Measurements from ENCODE around the gene KLHL11.
A peak's percentile ranks its signal among the peaks of the same experiment; 100 is the strongest.
"Not testable (repeated sequence)": the region's sequence is repeated elsewhere in the genome, so short reads cannot be mapped to it uniquely, and the experiment has no call there.

Gene KLHL11

DNA sequence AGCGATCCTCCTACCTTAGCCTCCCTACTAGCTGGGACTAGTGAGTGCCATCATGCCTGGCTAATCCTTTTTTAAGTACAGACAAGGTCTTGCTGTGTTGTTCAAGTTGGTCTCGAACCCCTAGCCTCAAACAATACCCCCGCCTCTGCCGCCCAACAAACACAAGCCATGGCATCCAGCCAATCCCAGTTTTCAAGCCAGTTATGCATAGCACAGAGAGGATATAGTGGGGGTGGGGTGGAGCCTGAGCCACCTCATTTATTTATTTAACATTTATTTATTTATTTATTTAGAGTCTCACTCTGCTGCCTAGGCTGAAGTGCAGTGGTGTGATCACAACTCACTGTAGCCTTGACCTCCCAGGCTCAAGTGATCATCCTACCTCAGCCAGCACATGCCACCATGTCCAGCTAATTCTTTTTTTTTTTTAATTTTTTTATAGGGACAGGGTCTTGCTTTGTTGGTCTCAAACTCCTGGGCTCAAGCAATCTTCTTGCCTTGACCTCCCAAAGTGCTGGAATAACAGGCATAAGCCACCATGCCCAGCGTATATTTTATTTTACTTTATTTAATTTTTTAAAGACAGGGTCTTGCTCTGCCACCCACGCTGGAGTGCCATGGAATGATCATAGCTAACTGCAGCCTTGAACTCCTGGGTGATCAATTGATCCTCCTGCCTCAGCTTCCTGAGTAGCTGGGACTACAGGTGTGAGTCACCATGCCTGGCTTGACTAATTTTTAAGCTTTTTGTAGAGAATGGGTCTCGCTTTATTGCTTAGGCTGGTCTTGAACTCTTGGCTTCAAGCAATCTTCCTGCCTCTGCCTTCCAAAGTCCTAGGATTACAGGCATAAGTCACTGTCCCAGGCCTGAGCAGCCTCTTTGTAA, 26.2 kb upstream of the KLHL11 start:
- DNase-seq = peak in 1 of 10 donors; percentile 7
- intact Hi-C loops (cut with DNase I) = no loop called here

DNA sequence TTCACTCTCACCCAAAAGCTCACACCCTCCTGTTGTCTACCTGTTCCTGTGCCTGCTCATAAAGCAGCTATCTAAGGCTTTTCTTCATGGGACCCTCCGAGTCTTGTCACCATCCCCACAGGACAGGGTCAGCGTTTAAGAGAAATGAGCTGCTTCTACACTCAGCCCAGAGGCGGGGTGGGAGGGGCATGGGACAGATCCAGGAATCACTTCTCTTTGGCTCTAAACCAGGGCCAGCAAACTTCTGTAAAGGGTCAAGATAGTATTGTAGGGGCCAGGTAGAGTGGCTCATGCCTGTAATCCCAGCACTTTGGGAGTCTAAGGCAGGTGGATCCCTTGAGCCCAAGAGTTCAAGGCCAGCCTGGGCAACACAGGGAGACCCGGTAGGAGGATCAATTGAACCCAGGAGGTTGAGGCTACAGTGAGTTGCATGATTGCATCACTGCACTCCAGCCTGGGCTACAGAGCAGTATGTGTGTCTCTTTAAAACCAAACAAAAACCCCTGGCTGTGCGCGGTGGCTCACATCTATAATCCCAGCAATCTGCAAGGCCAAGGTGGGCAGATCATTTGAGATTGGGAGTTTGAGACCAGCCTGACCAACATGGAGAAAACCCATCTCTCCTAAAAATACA, 23.2 kb upstream of the KLHL11 start:
- intact Hi-C loops (cut with DNase I) = loop anchor here (10.0 kb wide), 1 partner anchor 154 kb away; the partner anchor contains the start of gene HAP1
- DNase-seq = peak in 1 of 10 donors; percentile 14

DNA sequence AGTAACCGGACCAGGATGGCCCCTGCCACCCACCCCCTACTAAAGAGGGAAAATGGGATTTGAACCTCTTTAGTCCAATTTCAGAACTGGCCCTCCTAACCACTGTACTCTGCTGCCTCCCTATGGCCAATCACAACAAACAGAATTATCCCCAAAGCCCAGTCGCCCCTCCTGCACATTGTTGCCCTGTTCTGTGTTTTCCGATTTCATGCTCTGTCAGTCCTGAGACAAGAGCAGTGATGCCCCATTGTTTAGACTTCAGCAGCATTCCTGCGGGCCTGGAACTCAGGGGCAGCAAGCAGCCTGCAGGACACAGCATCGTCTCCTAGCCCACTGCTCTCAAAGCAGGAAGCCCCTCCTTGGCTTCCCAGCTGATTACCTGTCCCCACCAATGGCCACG, 20.5 kb upstream of the KLHL11 start:
- intact Hi-C loops (cut with DNase I) = loop anchor here (10.0 kb wide), 1 partner anchor 151 kb away; the partner anchor contains the start of gene HAP1
- peak in 2 of 10 donors; percentile 24 to 55 for DNase-seq

DNA sequence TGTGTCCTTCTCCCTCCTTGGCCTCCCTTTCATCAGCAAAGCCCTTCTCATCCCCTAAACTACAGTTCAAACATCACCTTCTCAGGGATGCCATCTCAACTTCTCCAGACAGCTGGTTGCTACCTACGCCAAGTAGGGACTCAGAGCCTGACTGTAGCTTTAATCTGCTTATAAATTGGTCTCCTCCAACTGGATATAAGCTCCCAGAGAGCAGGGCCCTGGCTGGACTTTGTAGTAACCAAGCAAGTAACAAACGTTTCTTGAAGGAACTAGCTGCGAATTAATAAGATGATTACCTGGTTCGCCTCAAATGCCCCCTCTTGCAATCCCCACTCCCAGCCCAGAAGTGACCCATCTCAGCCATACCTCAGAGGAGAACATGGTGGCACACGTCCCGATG, 17.5 kb upstream of the KLHL11 start:
- intact Hi-C loops (cut with DNase I) = loop anchor here (10.0 kb wide), 1 partner anchor 148 kb away; the partner anchor contains the start of gene HAP1

DNA sequence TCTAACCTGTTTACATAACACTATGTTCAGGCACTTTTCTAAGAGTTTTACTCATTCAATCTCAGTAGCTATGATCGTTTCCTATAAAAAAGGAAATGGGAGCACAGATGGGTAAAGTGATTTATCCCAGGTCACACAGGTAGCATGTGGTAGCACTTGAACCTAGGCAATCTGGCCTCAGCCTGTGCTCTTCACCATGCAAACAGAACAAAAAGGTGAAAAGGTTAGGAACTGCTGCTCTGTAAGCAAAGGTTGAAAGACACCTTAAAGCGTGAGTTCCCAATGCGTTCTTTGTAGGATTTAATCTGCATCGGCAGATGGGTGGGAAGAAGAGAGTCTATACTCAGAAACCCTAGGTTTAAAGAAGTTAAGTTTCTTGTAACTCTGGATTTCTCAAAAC, 14.9 kb upstream of the KLHL11 start:
- DNase-seq = no peak
- intact Hi-C loops (cut with DNase I) = loop anchor here (10.0 kb wide), 1 partner anchor 145 kb away; the partner anchor contains the start of gene HAP1

More for the DNA sequence above, 17.5 kb upstream of the KLHL11 start:
- DNase-seq = peak in 2 of 10 donors; percentile 2 to 9

DNA sequence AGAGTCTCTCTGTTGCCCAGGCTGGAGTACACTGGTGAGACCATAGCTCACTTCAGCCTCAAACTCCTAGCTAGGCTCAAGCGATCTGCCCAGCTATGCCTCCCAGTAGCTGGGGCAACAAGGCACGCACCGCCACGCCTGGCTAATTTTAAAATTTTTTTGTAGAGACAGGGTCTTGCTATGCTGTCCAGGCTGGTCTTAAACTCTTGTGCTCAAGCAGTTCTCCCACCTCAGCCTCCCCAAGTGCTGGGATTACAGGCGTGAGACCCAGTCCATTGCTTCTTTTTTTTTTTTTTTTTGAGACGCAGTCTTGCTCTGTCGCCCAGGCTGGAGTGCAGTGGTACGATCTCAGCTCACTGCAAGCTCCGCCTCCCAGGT, 9.1 kb upstream of the KLHL11 start:
- intact Hi-C loops (cut with DNase I); DNase-seq: not testable (repeated sequence)

DNA sequence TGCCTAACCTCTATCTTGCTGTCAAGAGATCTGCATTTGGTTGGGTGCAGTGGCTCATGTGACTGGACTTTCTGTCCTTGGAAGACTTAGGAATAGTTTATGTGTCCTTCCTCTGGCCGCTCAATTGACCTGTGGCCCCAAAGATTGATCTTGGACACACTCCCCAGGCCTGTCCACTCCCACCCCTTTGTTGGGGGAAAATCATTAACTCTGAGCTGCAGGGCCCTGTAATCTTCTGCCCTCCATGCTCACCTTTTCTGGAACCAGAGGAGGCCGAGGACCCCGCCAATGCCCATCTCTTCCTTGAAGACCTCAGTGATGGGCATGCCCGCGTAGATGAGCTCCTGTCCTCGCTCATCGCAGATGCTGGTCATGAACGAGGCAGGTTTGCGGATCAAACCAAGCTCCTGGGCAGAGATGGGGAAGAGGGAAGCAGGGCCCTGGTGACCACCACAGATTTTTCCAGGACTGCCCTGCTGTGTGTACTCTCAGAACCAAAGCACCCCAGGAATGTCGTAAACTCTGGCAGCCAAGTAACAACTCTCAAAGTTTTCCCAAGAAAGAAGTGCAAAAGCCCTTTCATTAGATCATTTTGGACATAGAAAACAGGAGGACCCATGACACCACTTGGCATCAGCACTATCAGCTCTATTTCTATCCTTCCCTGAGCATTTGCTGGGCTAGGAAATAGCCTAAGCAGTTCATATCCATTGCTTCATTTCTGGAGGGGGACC, 8.5 kb upstream of the KLHL11 start:
- no peak for DNase-seq
- intact Hi-C loops (cut with DNase I) = no loop called here

DNA sequence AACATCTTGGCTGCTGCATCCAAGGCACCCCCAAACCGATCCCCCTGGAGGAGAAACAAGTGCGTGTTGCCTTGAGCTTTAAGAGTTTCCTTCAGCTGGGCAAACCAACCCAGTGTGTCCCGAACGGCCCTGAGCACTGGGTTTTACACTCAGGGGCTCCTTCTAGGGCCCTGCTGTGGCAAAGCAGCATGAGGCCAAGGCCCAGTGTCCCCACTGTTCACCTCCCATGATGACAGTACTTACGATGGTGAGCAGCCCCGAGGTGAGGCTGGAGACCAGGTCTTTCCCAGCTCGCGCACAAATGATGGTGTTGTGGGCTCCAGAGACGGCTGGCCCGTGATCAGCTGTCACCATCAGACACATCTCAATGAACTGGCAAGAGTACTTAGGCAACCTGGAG, 6.6 kb upstream of the KLHL11 start:
- intact Hi-C loops (cut with DNase I) = no loop called here
- no peak for DNase-seq

DNA sequence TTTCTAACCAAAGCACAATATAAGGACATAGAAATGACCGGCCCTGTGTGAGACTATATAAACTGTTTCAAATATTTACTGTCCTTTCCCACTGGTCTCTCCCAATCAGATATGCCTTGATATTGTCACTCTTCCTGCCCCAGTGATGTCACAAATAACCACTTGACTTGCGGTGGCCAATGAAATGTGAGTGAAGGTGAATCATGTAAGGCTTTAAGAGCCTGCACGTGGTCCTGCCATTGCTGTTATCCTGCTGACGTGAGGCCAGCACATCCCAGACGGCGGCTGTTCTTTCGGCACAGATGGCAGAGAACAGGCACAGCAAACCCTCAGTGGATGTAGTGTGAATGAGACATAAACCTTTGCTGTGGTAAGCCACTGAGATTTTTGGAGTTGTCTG, 5.4 kb upstream of the KLHL11 start:
- intact Hi-C loops (cut with DNase I) = no loop called here
- DNase-seq = peak in 4 of 10 donors; percentile 13 to 86 (median 30)

DNA sequence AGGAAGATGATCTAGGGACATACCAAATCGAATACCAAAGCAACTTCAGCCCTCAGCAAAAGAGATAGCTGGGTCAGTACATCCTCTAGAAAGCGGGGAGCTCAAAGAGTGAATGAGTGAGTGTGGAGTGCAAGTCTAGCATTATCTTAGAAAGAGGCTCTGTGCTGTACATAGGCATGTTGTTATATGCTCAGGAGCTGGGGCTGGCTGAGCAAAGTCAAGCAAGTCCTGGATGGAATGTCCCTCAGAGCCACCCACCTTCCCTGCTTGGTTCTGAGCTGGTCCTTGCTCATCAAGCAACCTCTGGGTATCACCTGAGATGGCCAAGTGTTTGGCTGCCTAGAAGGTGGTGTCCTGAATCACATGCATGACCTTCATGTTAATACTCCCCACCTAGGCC, 4.9 kb upstream of the KLHL11 start:
- intact Hi-C loops (cut with DNase I) = no loop called here
- DNase-seq = no peak

DNA sequence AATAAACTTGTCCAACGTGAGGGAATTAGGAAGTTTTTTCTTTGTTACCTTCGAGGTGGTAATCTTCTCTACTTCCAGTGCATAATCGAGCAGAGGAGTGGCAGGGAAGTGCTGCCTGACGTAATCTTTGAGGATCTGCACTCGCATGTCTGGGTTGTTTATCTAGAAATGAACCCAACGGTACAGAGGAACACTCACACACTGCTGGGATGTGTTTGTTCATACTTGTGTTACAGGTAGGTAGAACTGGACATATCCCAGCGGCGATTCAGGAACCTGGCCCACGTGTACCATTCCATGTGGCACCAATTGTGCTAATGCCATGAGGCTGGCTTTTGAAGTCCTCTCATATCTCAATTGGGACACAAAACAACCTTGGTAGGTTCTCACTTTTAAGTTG, 4.2 kb upstream of the KLHL11 start:
- intact Hi-C loops (cut with DNase I) = no loop called here
- DNase-seq = no peak

DNA sequence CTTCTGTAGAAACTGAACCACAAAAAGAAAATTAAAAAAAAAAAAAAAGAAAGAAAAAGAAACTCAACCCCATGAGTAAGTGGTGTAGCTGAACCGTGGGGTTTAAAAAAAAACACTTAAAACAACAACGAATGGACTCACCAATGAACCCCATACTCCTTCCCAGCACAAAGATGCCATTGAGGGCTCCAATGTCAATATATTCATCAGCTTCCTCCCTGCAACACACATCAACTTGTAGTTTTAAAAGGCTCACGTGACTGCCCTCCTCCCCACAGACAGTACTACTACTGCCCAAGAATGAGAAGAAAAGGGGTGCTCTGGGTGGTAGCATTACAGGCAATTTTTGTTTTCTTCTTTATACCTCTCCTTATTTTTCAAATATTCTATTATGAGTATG, 3.3 kb upstream of the KLHL11 start:
- no peak for DNase-seq
- intact Hi-C loops (cut with DNase I) = no loop called here

DNA sequence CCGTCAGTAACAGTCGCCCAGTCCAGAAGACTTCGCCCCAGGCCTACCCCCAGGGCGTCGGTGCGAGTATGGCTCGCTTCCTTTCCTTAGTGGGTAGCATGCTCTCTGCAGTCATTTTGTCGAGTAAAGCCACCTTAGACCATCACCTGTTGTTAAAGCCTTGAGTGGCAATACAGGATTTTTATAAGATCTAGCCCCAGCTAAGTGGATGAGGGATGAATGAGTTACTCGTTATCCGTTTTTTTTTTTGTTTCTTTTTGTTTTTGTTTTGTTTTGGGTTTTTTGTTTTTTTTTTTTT, 322 bp upstream of the KLHL11 start:
- intact Hi-C loops (cut with DNase I) = no loop called here
- no peak for DNase-seq

DNA sequence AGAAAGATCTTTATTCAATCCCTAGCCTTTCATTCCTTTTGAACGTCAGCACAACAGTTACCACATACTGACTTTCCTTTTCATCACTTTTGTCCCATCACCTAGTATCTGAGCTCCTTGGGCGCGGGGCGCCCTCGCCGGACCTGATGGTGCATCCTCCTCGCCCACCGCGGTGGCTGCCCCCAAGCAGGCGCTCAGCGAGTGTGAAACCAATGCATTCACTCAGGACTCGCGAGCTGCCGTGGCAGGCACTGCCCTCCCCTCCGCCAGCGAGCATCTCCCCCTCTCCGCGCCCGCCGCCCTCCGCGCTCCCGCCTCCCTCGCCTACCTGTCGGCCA, 756 bp downstream of the KLHL11 start:
- intact Hi-C loops (cut with DNase I) = loop anchor here (5.0 kb wide), 1 partner anchor 53 kb away; the partner anchor contains the start of gene ACLY
- peak in 5 of 10 donors; percentile 39 to 95 (median 92) for DNase-seq

DNA sequence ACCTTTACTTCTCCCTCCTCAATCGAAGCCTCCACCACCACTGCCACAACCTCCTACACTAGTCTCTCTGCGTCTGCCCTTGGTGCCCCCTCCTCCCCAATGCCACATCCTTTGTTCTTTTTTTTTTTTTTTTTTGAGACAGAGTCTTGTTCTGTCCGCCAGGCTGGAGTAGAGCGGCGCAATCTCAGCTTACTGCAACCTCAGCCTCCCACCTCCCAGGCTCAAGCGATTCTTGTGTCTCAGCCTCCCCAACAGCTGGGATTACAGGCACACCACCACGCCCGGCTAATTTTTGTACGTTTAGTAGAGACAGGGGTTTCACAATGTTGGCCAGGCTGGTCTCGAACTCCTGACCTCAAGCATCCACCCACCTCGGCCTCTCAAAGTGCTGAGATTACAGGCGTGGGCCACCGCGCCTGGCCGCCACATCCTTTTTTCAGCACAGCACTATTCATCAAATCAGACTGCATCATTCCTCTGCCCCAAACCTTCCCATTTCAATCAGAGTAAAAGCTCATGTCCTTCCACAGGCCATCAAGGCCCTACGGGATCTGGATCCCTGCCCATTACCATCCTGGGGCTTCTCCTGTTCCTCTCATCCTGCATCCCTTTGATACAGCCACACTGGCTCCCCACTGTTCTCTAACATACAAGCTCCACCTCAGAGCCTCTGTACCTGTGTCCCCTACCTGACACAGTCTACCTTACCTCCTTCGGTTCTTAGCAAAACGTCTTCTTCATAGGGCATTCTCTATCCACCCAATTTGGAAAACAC, 2.0 kb downstream of the KLHL11 start:
- DNase-seq = peak in 1 of 10 donors; percentile 64
- intact Hi-C loops (cut with DNase I) = loop anchor here (5.0 kb wide), 1 partner anchor 54 kb away; the partner anchor contains the start of gene ACLY

DNA sequence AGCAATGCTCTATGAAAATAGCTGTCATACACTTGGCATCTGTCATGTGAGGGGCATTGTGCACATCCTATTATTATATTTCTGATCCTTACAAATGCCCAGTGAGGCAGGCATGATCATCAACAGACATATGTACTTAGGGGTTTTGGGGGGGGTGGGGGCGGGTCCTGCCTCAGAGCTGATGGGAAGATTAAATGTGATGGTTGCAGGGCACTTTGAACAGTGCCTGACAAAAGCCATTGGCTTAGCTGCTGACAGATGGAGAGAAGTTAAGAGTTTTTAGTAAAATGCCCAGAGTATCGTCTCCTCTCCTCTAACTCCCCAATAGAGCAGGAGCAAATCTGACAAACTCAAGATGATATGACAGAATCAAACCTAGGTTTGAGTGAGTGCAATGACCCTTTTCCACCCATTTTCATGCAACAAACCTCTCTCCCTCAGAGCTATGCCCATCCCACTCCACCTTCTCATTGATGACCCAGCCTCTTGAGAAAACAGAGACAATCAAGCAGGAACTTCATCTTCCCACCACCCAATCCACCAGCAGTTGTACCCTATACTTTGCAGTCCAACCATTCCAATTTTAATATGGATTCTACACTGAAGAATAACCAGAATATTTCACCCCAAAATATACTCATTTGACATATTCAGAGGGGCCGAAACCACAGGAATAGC, 4.8 kb downstream of the KLHL11 start:
- DNase-seq = no peak
- intact Hi-C loops (cut with DNase I) = loop anchor here (5.0 kb wide), 1 partner anchor 57 kb away; the partner anchor contains the start of gene ACLY

DNA sequence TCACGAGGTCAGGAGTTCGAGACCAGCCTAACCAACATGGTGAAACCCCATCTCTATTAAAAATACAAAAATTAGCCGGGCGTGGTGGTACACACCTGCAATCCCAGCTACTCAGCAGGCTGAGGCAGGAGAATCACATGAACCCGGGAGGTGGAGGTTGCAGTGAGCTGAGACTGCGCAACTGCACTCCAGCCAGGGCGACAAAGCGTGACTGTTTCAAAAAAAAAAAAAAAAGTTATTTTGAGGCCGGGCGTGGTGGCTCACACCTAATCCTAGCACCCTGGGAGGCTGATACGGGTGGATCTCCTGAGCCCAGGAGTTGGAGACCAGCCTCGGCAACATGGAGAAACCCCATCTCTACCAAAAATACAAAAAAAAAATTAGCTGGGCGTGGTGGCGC, 13.8 kb downstream of the KLHL11 start:
- intact Hi-C loops (cut with DNase I); DNase-seq: not testable (repeated sequence)

DNA sequence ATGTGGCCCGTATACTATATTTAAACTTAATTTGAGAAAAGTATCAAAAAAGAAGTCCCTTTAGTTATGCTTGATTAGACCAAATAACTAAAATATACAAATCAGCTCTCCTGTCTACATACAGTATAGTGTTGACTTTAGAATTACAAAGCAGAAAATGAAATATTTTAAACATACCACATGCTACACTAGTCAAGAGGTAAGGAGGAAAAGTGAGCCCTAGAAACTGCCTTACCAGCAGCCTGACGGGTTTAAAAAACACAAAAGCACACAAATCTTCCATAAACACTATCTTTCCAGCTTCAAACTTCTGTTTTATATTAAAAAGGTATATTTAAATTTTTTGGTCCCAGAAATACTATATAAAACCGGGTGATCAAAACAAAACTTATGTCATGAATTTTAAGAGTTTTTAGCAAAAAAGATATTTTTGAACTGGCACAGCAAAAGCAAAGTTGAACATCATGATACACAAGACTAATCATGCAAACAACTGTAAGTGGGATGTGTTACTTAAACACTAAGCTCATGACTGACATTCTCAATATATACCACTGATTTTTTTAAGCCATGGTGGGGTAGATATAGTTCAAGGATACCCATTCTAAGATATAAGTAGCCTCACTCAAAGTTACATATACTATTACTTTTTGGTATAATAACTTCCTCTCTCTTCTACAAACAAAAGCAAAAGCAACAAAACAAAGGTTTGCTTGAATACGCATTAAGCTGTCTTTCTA, 15.8 kb downstream of the KLHL11 start:
- DNase-seq = no peak
- intact Hi-C loops (cut with DNase I) = no loop called here

DNA sequence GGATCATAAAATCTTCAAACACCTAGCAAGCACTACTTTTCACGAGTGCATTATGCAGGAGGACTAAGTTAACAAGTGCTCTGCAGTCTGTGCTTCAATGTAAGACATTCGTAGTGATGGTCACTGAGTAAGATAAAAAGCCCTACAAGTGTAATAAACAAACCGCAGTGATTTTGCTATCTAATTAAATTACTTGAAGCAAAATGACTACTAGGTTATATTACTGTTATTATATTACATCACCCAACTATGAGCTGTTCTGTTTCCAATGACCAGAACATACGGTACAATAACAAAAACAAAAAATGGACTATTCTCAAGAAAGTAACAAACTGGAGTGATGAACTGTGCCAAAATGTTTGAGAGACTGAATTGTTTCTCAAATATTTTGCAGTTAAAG, 16.4 kb downstream of the KLHL11 start:
- no peak for DNase-seq
- intact Hi-C loops (cut with DNase I) = no loop called here
